Astrocyte (in vitro differentiated cells and primary cell): ENCODE measurements around the gene DLX6. TPM values are rescaled to one million over a fixed set of nuclear protein-coding genes. Genes with fewer than 3 reads are reported as not detected.

Experiments used
- DNase-seq: peaks from one replicate; pipeline ENCODE4 v3.0.0-alpha.2; 2010; ENCODE audit warnings: low read depth
- FAIRE-seq: peaks from 2 replicates; lab custom pipeline; 2011; peaks lifted over from hg19 to GRCh38; lab: Jason Lieb, UNC
- H2AFZ ChIP-seq: 2 replicates; pipeline ENCODE4 v1.6.0; 2012; ENCODE audit warnings: low read depth, low read length, inconsistent platforms
- H3K27ac ChIP-seq: 2 replicates; pipeline ENCODE4 v1.5.1; 2011; ENCODE audit warnings: low read depth, low read length, inconsistent platforms
- H3K27me3 ChIP-seq: 2 replicates; pipeline ENCODE4 v1.6.0; 2011; ENCODE audit warnings: low read length, inconsistent platforms; ENCODE audit not compliant: insufficient read depth
- H3K36me3 ChIP-seq: 2 replicates; pipeline ENCODE4 v1.5.1; 2011; ENCODE audit warnings: low read length, inconsistent platforms; ENCODE audit not compliant: insufficient read depth
- H3K4me1 ChIP-seq: 2 replicates; pipeline ENCODE4 v1.5.1; 2011; ENCODE audit warnings: low read length, inconsistent platforms; ENCODE audit not compliant: insufficient read depth
- H3K4me2 ChIP-seq: 2 replicates; pipeline ENCODE4 v1.6.0; 2012; ENCODE audit warnings: low read length, inconsistent platforms
- H3K4me3 ChIP-seq: 2 replicates; pipeline ENCODE4 v1.5.1; 2011; ENCODE audit warnings: low read depth, mild to moderate bottlenecking, low read length, inconsistent platforms; ENCODE audit not compliant: insufficient read depth
- H3K79me2 ChIP-seq: 2 replicates; pipeline ENCODE4 v1.6.0; 2012; ENCODE audit warnings: mild to moderate bottlenecking, low read length, inconsistent platforms; ENCODE audit not compliant: insufficient read depth
- H3K9ac ChIP-seq: 2 replicates; pipeline ENCODE4 v1.6.0; 2012; ENCODE audit warnings: mild to moderate bottlenecking, low read length, inconsistent platforms
- H3K9me3 ChIP-seq: 2 replicates; pipeline ENCODE4 v1.5.1; 2012; ENCODE audit warnings: low read depth, mild to moderate bottlenecking, low read length, inconsistent platforms; ENCODE audit not compliant: insufficient read depth
- H4K20me1 ChIP-seq: 2 replicates; pipeline ENCODE4 v1.6.0; 2012; ENCODE audit warnings: low read length, inconsistent platforms; ENCODE audit not compliant: insufficient read depth
- H3K27ac Mint-ChIP-seq: one replicate; pipeline ENCODE4 v1.8.0; 2021; ENCODE audit warnings: mild to moderate bottlenecking, mixed read lengths; ENCODE audit not compliant: unreplicated experiment
- H3K27me3 Mint-ChIP-seq: one replicate; pipeline ENCODE4 v1.8.0; 2021; ENCODE audit warnings: low read depth, mixed read lengths; ENCODE audit not compliant: unreplicated experiment
- H3K36me3 Mint-ChIP-seq: one replicate; pipeline ENCODE4 v1.8.0; 2021; ENCODE audit warnings: low read depth, mixed read lengths; ENCODE audit not compliant: unreplicated experiment
- H3K4me1 Mint-ChIP-seq: one replicate; pipeline ENCODE4 v1.8.0; 2021; ENCODE audit warnings: low read depth, mixed read lengths; ENCODE audit not compliant: unreplicated experiment
- H3K4me3 Mint-ChIP-seq: one replicate; pipeline ENCODE4 v1.8.0; 2021; ENCODE audit warnings: mild to moderate bottlenecking, moderate library complexity, mixed read lengths; ENCODE audit not compliant: unreplicated experiment
- H3K9me3 Mint-ChIP-seq: one replicate; pipeline ENCODE4 v1.8.0; 2021; ENCODE audit warnings: mild to moderate bottlenecking, mixed read lengths; ENCODE audit not compliant: unreplicated experiment
- EZH2 ChIP-seq: IDR thresholded peaks from 2 replicates; pipeline ENCODE4 v1.6.1; 2012; ENCODE audit warnings: mild to moderate bottlenecking, low read length, inconsistent platforms; ENCODE audit not compliant: insufficient read depth
- total RNA-seq: library from RNA; stranded (reverse); gene quantifications from 2 replicates; pipeline ENCODE4 v1.2.1, GENCODE V29; 2021
- TF ChIP-seq, protein P1 (sequence below): IDR thresholded peaks from 2 replicates; pipeline ENCODE4 v1.5.1; 2011; ENCODE audit warnings: low read depth, mild to moderate bottlenecking, inconsistent platforms, low read length, moderate library complexity; ENCODE audit not compliant: insufficient read depth

The DLX6 gene
- total RNA-seq, 1 donor from 2014 or later, result 0.25 TPM

DNA sequence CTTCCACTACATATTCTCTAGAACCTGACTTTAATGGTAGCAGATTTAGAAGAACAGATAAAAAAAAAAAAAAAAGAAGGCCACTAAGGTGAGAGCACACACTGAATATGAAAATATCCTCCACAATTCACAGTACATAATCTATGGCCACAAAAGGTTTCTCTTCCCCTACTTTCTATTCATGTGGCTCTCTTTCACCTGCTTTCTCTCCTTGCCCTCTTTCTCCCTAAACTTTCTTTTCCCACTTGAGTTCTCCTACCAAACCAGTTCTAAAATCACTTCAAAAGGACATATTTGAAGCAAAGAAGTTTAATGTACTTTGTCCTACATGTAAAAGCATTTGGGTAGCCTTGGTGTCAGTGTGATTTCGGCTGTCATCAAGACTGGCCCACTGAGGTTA is 18.5 kb upstream of the DLX6 start:
- Mint-ChIP-seq H3K9me3 (peaks cover 1% of the 10 kb centered on the region), H3K4me3 (no peak overlapping the region), H3K27ac (no peak overlapping the region), H3K4me1 (no peaks in the 10 kb centered on the region), H3K36me3 (no peaks in the 10 kb centered on the region), H3K27me3 (peaks cover 73% of the 10 kb centered on the region)
- Histone ChIP-seq H3K27me3 (peaks cover 36% of the 10 kb centered on the region), H3K9me3 (no peaks in the 10 kb centered on the region), H3K4me2 (no peak overlapping the region), H3K4me1 (no peaks in the 10 kb centered on the region), H2AFZ (no peak overlapping the region), H3K27ac (no peak overlapping the region), H4K20me1 (no peaks in the 10 kb centered on the region), H3K79me2 (no peaks in the 10 kb centered on the region), H3K36me3 (no peaks in the 10 kb centered on the region), H3K4me3 (no peak overlapping the region), H3K9ac (no peak overlapping the region)
- FAIRE-seq (no peak), DNase-seq (no peak)
- no peak for TF ChIP-seq EZH2
- TF ChIP-seq, protein P1, sequence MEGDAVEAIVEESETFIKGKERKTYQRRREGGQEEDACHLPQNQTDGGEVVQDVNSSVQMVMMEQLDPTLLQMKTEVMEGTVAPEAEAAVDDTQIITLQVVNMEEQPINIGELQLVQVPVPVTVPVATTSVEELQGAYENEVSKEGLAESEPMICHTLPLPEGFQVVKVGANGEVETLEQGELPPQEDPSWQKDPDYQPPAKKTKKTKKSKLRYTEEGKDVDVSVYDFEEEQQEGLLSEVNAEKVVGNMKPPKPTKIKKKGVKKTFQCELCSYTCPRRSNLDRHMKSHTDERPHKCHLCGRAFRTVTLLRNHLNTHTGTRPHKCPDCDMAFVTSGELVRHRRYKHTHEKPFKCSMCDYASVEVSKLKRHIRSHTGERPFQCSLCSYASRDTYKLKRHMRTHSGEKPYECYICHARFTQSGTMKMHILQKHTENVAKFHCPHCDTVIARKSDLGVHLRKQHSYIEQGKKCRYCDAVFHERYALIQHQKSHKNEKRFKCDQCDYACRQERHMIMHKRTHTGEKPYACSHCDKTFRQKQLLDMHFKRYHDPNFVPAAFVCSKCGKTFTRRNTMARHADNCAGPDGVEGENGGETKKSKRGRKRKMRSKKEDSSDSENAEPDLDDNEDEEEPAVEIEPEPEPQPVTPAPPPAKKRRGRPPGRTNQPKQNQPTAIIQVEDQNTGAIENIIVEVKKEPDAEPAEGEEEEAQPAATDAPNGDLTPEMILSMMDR, result no peak

DNA sequence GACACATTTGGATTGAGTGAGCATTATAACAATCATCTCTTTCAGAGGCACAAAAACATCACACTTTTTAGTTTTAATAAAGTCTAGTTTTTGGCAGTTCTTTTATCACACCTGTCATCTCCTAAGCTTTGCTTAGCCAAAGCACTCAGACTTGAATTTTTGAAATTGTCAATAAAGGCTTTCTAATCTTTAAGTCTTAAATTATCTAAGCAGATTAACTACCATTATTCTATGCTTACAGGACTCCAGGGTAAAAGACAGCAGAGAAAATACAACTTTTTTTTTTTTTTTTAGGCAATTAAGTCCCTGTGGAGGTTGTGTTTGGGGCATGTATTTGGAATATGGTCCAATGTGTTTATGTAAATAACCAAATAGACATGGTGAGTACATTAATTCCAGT is 17.6 kb upstream of the DLX6 start:
- peaks cover 76% of the 10 kb centered on the region for H3K27me3 Mint-ChIP-seq
- no peak for FAIRE-seq

DNA sequence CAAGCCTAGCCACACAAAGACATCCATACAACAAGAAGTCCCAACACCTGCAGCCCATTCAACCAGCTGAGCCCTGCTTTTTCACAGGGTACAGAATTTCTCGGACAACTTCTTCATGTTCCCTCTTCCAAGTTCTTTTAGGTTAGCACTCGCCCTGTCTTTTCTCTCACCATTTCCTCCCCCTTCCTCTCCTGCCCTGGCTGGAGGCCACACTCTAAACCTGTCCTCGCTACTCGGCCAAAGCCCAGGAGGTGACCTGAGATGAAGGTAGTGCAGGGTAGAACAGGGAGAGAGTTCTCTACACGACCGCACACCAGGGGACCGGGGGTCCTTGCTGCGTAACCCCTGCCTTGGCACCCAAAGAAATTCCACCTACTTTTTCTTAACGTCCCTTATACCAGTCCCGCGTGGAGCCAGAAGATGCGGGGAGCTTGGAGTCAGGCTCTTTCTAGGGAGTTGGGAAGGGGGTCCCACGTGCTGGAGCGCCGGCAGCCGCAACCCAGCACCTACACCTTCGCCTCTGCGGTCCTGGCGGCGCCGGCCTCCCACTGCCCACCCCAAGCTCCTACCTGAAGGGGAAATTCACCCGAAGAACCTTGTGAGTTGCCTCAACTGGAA is 16.0 kb upstream of the DLX6 start:
- H3K36me3 Mint-ChIP-seq, result peaks cover 2% of the 10 kb centered on the region
- no peaks in the 10 kb centered on the region for H3K4me1 Mint-ChIP-seq
- no peak overlapping the region for H3K4me3 Mint-ChIP-seq
- peaks cover 16% of the 10 kb centered on the region for H3K9me3 Mint-ChIP-seq
- Histone ChIP-seq H2AFZ (no peak overlapping the region), H3K4me2 (no peak overlapping the region), H3K36me3 (no peaks in the 10 kb centered on the region), H3K9ac (no peak overlapping the region), H3K9me3 (no peaks in the 10 kb centered on the region), H3K79me2 (no peaks in the 10 kb centered on the region), H3K27me3 (peaks cover 60% of the 10 kb centered on the region), H3K4me3 (no peak overlapping the region), H3K4me1 (no peaks in the 10 kb centered on the region), H4K20me1 (no peaks in the 10 kb centered on the region), H3K27ac (no peak overlapping the region)
- no peak overlapping the region for H3K27ac Mint-ChIP-seq
- TF ChIP-seq EZH2, result no peak
- TF ChIP-seq, protein P1, result no peak
- H3K27me3 Mint-ChIP-seq, result peaks cover 85% of the 10 kb centered on the region
- DNase-seq, result no peak
- FAIRE-seq, result no peak

More for the DNA sequence above, 17.6 kb upstream of the DLX6 start:
- no peaks in the 10 kb centered on the region for H3K36me3 Mint-ChIP-seq
- Histone ChIP-seq H3K4me3 (no peak overlapping the region), H3K4me1 (no peaks in the 10 kb centered on the region), H3K79me2 (no peaks in the 10 kb centered on the region), H3K9ac (no peak overlapping the region), H3K36me3 (no peaks in the 10 kb centered on the region), H3K4me2 (no peak overlapping the region), H3K27ac (no peak overlapping the region), H3K27me3 (peaks cover 44% of the 10 kb centered on the region), H4K20me1 (no peaks in the 10 kb centered on the region), H3K9me3 (no peaks in the 10 kb centered on the region), H2AFZ (no peak overlapping the region)
- H3K27ac Mint-ChIP-seq, result no peak overlapping the region
- DNase-seq, result no peak
- TF ChIP-seq, protein P1, result no peak
- TF ChIP-seq EZH2, result no peak
- H3K4me1 Mint-ChIP-seq, result no peaks in the 10 kb centered on the region
- H3K9me3 Mint-ChIP-seq, result peaks cover 5% of the 10 kb centered on the region
- H3K4me3 Mint-ChIP-seq, result no peak overlapping the region
